ENCODE results near the gene MRTFB.

- TF ChIP-seq CTCF (conservative IDR thresholded peaks at IDR 0.05; ENCODE audit: low read depth in 2 of 2) (no peak), EZH2phosphoT487 (IDR thresholded peaks at IDR 0.05; ENCODE audit: unreplicated experiment) (no peak), POLR2AphosphoS5 (IDR thresholded peaks at IDR 0.05; ENCODE audit: low read depth) (no peak), EZH2 (IDR thresholded peaks at IDR 0.05; ENCODE audit: low read depth, unreplicated experiment) (no peak), JUNB (IDR thresholded peaks at IDR 0.05; ENCODE audit: unreplicated experiment) (no peak), REST (IDR thresholded peaks at IDR 0.05; ENCODE audit: unreplicated experiment) (no peak), STAT1 (IDR thresholded peaks at IDR 0.05; ENCODE audit: unreplicated experiment) (no peak), CREB1 (CRISPR knock-in tag; IDR thresholded peaks at IDR 0.05; ENCODE audit: low read depth) (no peak), NANOG (IDR thresholded peaks at IDR 0.05; ENCODE audit: borderline replicate concordance) (no peak), ETS1 (IDR thresholded peaks at IDR 0.05) (no peak), ZNF462 (CRISPR knock-in tag; IDR thresholded peaks at IDR 0.05) (no peak), ZNF114 (CRISPR knock-in tag; IDR thresholded peaks at IDR 0.05) (no peak)
Measured at GRCh38 chr16:14131774-14132695, 60.9 kb downstream of the MRTFB start.
